Caco-2 (cell line): ENCODE data around the gene ABHD12. TPM values are rescaled to one million over a fixed set of nuclear protein-coding genes. Genes with fewer than 3 reads are reported as not detected.

Experiments
- BruUV-seq: library from RNA; stranded (reverse); fragments of 400-500 nt; replicated peaks from 2 replicates; lab custom pipeline; 2021; lab: Mats Ljungman, UMichigan
- CTCF ChIA-PET: fragments of 300-600 bp; sonication (Branson Sonifier 250); formaldehyde crosslinking; loops from one replicate; lab custom pipeline; 2022; ENCODE audit warnings: antibody characterized with exemption; lab: Charles Lee
- POLR2A ChIA-PET: fragments of 300-600 bp; sonication (Branson Sonifier 250); formaldehyde crosslinking; loops from one replicate; lab custom pipeline; 2022; ENCODE audit warnings: antibody characterized with exemption; lab: Charles Lee
- DNase-seq, 2 experiments: peaks; one replicate each; pipeline versions ENCODE4 v3.0.0 to v3.0.0-alpha.2; 2020 to 2022
- H3K27me3 ChIP-seq: replicated peaks from 2 replicates; pipeline ENCODE4 v1.6.0; 2011; ENCODE audit warnings: low read length; ENCODE audit not compliant: control insufficient read depth, insufficient read depth
- H3K36me3 ChIP-seq: 2 replicates; pipeline ENCODE4 v1.5.1; 2011; ENCODE audit warnings: low read length; ENCODE audit not compliant: control insufficient read depth, insufficient read depth
- H3K4me1 ChIP-seq: fragments of 250-450 bp; sonication (Bioruptor Pico); 2 replicates; pipeline ENCODE4 v1.5.1; 2020; ENCODE audit warnings: mild to moderate bottlenecking
- H3K4me3 ChIP-seq: 2 replicates; pipeline ENCODE4 v1.5.1; 2011; ENCODE audit warnings: low read depth, mild to moderate bottlenecking, control low read depth, low read length
- H3K9me3 ChIP-seq: fragments of 250-450 bp; sonication (Bioruptor Pico); 2 replicates; pipeline ENCODE4 v1.5.1; 2020; ENCODE audit warnings: mild to moderate bottlenecking, moderate library complexity
- H3K27ac Mint-ChIP-seq: one replicate; pipeline ENCODE4 v1.8.0; 2022; ENCODE audit warnings: mixed read lengths; ENCODE audit not compliant: unreplicated experiment
- H3K27me3 Mint-ChIP-seq: one replicate; pipeline ENCODE4 v1.8.0; 2022; ENCODE audit warnings: mixed read lengths; ENCODE audit not compliant: insufficient read depth, unreplicated experiment
- H3K36me3 Mint-ChIP-seq: one replicate; pipeline ENCODE4 v1.8.0; 2022; ENCODE audit warnings: mild to moderate bottlenecking, mixed read lengths; ENCODE audit not compliant: insufficient read depth, unreplicated experiment
- H3K4me1 Mint-ChIP-seq: one replicate; pipeline ENCODE4 v1.8.0; 2022; ENCODE audit warnings: low read depth, mixed read lengths; ENCODE audit not compliant: unreplicated experiment
- H3K4me3 Mint-ChIP-seq: one replicate; pipeline ENCODE4 v1.8.0; 2022; ENCODE audit warnings: mild to moderate bottlenecking, moderate library complexity, mixed read lengths; ENCODE audit not compliant: unreplicated experiment
- H3K9me3 Mint-ChIP-seq: one replicate; pipeline ENCODE4 v1.8.0; 2022; ENCODE audit warnings: mixed read lengths; ENCODE audit not compliant: unreplicated experiment
- intact Hi-C: fragments of 100-400 bp; cut with micrococcal nuclease; formaldehyde crosslinking; loops from one replicate; pipeline ENCODE4 v1.10.0; 2022; ENCODE audit not compliant: unreplicated experiment
- total RNA-seq: library from RNA; stranded (reverse); gene quantifications from 2 replicates; pipeline ENCODE4 v1.2.3, GENCODE V29; 2022
- TF ChIP-seq, protein P1 (sequence below), 2 experiments: fragments of 200-600 bp in 1 of 2; IDR thresholded peaks; 1 replicate in 1 of 2; 2 replicates in 1 of 2; pipeline versions ENCODE4 v1.5.1 to v1.8.0; 2011 to 2022; ENCODE audit warnings: antibody characterized with exemption in 1 of 2, control low read depth in 1 of 2, inconsistent platforms in 1 of 2, low read depth in 1 of 2, low read length in 1 of 2, mild to moderate bottlenecking in 1 of 2, moderate library complexity in 1 of 2; ENCODE audit not compliant: insufficient read depth in 1 of 2, severe bottlenecking in 1 of 2, unreplicated experiment in 1 of 2

Gene ABHD12
- total RNA-seq, 1 experiment from 2014 or later: 104 TPM

DNA sequence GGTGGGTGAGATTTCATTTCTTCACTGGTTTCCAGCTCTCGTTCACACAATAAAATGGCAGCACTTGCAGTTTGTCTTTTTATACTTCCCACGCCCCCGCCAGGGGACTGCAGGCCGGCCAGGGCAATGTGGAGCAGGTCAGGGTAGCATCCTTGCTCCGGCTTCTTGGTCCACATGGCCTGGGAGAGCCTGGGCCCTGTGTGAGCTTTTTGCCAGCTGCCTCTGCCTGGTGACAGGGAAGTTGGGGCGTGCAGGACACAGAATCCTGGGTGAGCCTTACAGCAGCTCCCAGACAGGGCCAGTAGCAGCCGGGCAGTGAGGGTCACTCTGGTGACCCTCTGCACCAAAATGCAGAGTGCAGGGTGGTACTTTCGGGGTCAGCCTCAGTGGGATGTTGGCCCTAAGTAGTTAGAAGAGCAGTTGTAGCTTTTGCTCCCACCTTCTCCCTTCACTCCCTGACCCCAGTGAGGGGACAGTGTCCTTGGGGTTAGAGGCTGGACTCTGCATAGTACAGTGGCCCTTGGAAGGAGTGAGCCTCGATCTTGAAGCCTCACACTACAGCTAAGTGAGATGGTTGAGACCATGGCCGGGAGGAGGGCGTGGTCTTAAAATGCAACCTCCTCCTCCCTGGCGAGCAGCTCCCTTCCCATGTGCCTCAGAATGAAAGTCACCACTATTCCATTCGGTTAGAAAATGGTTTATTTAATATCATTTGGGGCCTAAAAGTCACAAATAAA is 119.0 kb downstream of the ABHD12 start:
- Histone ChIP-seq H3K9me3 (no peaks in the 10 kb centered on the region), H3K4me3 (no peak overlapping the region), H3K36me3 (no peaks in the 10 kb centered on the region; the same call in 1 of the 2 replicates), H3K4me1 (no peaks in the 10 kb centered on the region), H3K27me3 (no peaks in the 10 kb centered on the region)
- H3K4me3 Mint-ChIP-seq: no peak overlapping the region
- POLR2A ChIA-PET: no interaction called here
- no peaks in the 10 kb centered on the region for H3K4me1 Mint-ChIP-seq
- DNase-seq: peak in 1 of 2 experiments; percentile 26
- no peaks in the 10 kb centered on the region for H3K27me3 Mint-ChIP-seq
- H3K27ac Mint-ChIP-seq: no peak overlapping the region
- intact Hi-C loops: no loop called here
- CTCF ChIA-PET: no interaction called here
- no TSS peak for BruUV-seq
- TF ChIP-seq, protein P1, sequence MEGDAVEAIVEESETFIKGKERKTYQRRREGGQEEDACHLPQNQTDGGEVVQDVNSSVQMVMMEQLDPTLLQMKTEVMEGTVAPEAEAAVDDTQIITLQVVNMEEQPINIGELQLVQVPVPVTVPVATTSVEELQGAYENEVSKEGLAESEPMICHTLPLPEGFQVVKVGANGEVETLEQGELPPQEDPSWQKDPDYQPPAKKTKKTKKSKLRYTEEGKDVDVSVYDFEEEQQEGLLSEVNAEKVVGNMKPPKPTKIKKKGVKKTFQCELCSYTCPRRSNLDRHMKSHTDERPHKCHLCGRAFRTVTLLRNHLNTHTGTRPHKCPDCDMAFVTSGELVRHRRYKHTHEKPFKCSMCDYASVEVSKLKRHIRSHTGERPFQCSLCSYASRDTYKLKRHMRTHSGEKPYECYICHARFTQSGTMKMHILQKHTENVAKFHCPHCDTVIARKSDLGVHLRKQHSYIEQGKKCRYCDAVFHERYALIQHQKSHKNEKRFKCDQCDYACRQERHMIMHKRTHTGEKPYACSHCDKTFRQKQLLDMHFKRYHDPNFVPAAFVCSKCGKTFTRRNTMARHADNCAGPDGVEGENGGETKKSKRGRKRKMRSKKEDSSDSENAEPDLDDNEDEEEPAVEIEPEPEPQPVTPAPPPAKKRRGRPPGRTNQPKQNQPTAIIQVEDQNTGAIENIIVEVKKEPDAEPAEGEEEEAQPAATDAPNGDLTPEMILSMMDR (IDR thresholded peaks at IDR 0.05; ENCODE audit: insufficient read depth in 1 of 2, low read depth in 1 of 2, low read length in 1 of 2, severe bottlenecking in 1 of 2, unreplicated experiment in 1 of 2): no peak
- H3K9me3 Mint-ChIP-seq: no peaks in the 10 kb centered on the region
- H3K36me3 Mint-ChIP-seq: peaks cover 31% of the 10 kb centered on the region

DNA sequence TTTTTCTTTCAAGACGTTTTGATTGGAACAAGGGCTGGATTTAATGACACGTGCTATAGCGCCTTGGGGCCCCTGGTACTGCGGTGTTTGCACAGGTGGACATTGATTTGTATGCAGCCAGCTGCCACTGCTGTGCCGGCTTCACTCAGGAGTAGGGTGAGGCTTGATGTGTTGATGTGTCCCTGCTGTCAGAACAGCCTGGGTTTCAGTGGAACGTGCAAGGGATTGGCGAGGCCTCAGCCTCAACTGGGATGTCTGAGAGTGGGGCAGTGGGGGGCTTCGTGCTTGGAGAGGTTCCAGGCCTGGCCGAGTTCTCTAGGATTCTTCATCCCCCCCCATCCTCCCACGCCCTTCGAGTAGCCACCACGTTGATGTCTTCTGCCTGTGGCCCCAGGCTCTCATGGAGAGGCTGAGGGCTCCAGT is 119.8 kb downstream of the ABHD12 start:
- no TSS peak for BruUV-seq
- Mint-ChIP-seq H3K27me3 (no peaks in the 10 kb centered on the region), H3K4me3 (no peak overlapping the region), H3K27ac (no peak overlapping the region), H3K4me1 (no peaks in the 10 kb centered on the region), H3K36me3 (peaks cover 30% of the 10 kb centered on the region), H3K9me3 (no peaks in the 10 kb centered on the region)
- TF ChIP-seq, protein P1 (IDR thresholded peaks at IDR 0.05; ENCODE audit: insufficient read depth in 1 of 2, low read depth in 1 of 2, low read length in 1 of 2, severe bottlenecking in 1 of 2, unreplicated experiment in 1 of 2): no peak
- H3K4me1 ChIP-seq: no peaks in the 10 kb centered on the region
- ChIA-PET POLR2A (no interaction called here), CTCF (no interaction called here)
- no peak overlapping the region for H3K4me3 ChIP-seq
- intact Hi-C loops: no loop called here
- no peaks in the 10 kb centered on the region for H3K27me3 ChIP-seq
- no peaks in the 10 kb centered on the region for H3K9me3 ChIP-seq
- DNase-seq: peak in 1 of 2 experiments; percentile 38
- no peaks in the 10 kb centered on the region; the same call in 1 of the 2 replicates for H3K36me3 ChIP-seq

DNA sequence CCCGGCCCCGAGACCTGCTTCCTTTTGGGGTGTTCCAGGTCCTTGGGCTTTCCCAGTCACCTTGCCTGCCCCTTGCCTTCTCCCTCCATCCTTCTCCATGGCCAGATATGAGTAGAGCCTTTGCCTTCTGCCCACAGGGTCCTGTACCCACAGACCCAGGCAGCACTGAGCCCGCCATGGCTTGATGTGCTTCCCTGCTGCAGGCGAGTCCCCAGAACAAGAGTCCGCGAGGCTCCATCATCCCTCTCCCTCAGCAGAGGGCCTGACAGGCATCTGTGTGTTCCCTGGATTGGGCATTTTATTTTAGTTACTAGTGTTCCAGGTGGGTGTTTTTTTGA is 120.8 kb downstream of the ABHD12 start:
- Mint-ChIP-seq H3K36me3 (peaks cover 21% of the 10 kb centered on the region), H3K4me3 (no peak overlapping the region), H3K27me3 (no peaks in the 10 kb centered on the region), H3K27ac (peak overlapping the region; percentile 45), H3K4me1 (no peaks in the 10 kb centered on the region), H3K9me3 (no peaks in the 10 kb centered on the region)
- TF ChIP-seq, protein P1 (IDR thresholded peaks at IDR 0.05; ENCODE audit: insufficient read depth in 1 of 2, low read depth in 1 of 2, low read length in 1 of 2, severe bottlenecking in 1 of 2, unreplicated experiment in 1 of 2): no peak
- no peaks in the 10 kb centered on the region for H3K27me3 ChIP-seq
- intact Hi-C loops: no loop called here
- no TSS peak for BruUV-seq
- ChIA-PET CTCF (no interaction called here), POLR2A (no interaction called here)
- H3K4me3 ChIP-seq: no peak overlapping the region
- no peaks in the 10 kb centered on the region for H3K9me3 ChIP-seq
- peak in 1 of 2 experiments; percentile 21 for DNase-seq
- no peaks in the 10 kb centered on the region for H3K4me1 ChIP-seq
- no peaks in the 10 kb centered on the region; the same call in 1 of the 2 replicates for H3K36me3 ChIP-seq
